GM12874 (cell line): Measurements from ENCODE around the gene VPS13D.

Experiments used
- CTCF ChIP-seq: IDR thresholded peaks from 2 replicates; pipeline ENCODE4 v1.5.1; 2011; ENCODE audit warnings: low read depth, mild to moderate bottlenecking, control low read depth, low read length, moderate library complexity; ENCODE audit not compliant: insufficient read depth

The VPS13D gene

DNA sequence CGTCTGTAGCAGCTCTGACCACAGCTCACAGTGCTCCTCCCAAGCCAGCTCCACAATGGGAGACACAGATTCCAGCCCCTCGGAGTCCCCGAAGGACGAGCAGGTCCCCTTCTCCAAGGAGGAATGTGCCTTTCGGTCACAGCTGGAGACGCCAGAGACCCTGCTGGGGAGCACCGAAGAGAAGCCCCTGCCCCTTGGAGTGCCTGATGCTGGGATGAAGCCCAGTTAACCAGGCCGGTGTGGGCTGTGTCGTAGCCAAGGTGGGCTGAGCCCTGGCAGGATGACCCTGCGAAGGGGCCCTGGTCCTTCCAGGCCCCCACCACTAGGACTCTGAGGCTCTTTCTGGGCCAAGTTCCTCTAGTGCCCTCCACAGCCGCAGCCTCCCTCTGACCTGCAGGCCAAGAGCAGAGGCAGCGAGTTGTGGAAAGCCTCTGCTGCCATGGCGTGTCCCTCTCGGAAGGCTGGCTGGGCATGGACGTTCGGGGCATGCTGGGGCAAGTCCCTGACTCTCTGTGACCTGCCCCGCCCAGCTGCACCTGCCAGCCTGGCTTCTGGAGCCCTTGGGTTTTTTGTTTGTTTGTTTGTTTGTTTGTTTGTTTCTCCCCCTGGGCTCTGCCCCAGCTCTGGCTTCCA is 22.9 kb upstream of the VPS13D start:
- TF ChIP-seq CTCF = no peak

- no peak for TF ChIP-seq CTCF
Measured at GRCh38 chr1:12208271-12208670, 21.6 kb upstream of the VPS13D start.

- TF ChIP-seq CTCF = peak; percentile 86
Measured at GRCh38 chr1:12208764-12209494, 20.9 kb upstream of the VPS13D start.

GRCh38 chr1:12209495-12209832 is 20.4 kb upstream of the VPS13D start:
- TF ChIP-seq CTCF = no peak

GRCh38 chr1:12215118-12215961 is 14.5 kb upstream of the VPS13D start:
- TF ChIP-seq CTCF = no peak

- no peak for TF ChIP-seq CTCF
Measured at GRCh38 chr1:12219800-12220199, 10.0 kb upstream of the VPS13D start.

GRCh38 chr1:12220890-12221289 is 8.9 kb upstream of the VPS13D start:
- no peak for TF ChIP-seq CTCF
